ENCODE measurements around the gene MFSD2B.

MFSD2B gene

DNA sequence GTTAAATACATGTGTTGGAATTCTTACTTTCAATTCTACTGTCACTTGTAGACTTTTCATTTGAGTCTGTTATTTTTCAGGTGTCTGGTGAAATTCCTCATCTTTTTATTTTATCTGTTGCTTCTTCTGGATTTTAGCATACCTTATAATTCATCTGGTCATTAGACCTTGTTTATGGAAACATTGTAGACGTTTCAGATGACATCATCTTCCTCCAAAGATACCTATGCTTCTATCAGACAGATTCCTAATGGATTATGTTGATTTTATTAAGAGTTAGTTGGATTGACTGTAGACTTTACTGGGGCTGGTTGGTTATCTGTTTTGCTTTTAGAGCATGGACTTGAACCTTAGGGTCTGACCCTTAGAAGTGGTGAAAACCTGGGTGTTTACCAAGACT, 15.3 kb upstream of the MFSD2B start:
- no peak for DNase-seq (ENCODE audit: extremely low read depth, low read depth)

GRCh38 chr2:24007693-24008092, 2.2 kb upstream of the MFSD2B start:
- no peak for DNase-seq (ENCODE audit: extremely low read depth, low read depth)
- TF ChIP-seq, protein P1, sequence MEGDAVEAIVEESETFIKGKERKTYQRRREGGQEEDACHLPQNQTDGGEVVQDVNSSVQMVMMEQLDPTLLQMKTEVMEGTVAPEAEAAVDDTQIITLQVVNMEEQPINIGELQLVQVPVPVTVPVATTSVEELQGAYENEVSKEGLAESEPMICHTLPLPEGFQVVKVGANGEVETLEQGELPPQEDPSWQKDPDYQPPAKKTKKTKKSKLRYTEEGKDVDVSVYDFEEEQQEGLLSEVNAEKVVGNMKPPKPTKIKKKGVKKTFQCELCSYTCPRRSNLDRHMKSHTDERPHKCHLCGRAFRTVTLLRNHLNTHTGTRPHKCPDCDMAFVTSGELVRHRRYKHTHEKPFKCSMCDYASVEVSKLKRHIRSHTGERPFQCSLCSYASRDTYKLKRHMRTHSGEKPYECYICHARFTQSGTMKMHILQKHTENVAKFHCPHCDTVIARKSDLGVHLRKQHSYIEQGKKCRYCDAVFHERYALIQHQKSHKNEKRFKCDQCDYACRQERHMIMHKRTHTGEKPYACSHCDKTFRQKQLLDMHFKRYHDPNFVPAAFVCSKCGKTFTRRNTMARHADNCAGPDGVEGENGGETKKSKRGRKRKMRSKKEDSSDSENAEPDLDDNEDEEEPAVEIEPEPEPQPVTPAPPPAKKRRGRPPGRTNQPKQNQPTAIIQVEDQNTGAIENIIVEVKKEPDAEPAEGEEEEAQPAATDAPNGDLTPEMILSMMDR (IDR thresholded peaks at IDR 0.05; ENCODE audit: low read depth, low read length): no peak

More for the DNA sequence above, 15.3 kb upstream of the MFSD2B start:
- TF ChIP-seq, protein P1 (IDR thresholded peaks at IDR 0.05; ENCODE audit: low read depth, low read length): no peak

DNA sequence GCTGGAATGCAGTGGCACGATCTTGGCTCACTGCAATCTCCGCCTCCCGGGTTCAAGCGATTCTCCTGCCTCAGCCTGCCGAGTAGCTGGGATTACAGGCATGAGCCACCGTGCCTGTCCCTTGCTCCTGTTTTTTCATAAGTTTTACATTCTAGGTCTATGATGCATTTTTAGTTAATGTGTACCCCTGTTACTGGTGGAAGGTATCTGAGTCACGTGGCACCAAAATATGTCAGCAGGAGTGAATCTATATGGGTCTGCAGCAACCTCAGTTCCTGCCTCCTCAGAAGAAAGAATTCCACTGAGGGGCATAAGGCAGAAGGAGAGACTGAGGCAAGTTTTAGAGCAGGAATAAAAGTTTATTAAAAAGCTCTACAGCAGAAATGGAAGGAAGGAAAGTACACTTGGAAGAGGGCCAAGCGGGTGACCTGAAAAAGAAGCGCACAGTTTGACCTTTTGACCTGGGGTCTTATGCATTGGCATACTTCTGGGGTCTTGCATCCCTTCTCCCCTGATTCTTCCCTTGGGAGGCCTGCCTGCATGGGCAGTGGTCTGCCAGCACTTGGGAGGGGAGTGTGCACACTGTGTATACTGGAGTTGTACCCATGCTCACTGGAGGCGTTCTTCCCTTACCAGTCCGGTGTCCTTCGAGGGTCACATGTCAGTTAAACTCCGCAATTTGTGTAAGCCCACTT, 1.1 kb upstream of the MFSD2B start:
- TF ChIP-seq, protein P1 (IDR thresholded peaks at IDR 0.05; ENCODE audit: low read depth, low read length): no peak
- DNase-seq (ENCODE audit: extremely low read depth, low read depth): no peak

DNA sequence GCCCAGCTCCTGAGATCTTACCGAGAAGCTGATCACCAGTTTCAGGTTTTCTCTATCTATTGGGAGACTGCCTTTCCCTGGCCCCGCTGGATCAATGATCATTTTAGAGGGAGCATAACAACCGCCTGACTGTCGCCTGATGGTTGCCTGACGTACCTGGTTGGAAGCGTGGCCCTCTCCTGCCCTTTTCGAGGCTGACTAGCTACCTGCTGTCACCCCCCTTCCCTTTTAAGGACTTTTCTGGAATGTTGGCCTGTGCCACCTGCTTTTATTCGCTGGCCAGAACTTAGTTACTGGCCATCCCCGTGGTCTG, 562 bp upstream of the MFSD2B start:
- no peak for DNase-seq (ENCODE audit: extremely low read depth, low read depth)
- TF ChIP-seq, protein P1 (IDR thresholded peaks at IDR 0.05; ENCODE audit: low read depth, low read length): no peak

DNA sequence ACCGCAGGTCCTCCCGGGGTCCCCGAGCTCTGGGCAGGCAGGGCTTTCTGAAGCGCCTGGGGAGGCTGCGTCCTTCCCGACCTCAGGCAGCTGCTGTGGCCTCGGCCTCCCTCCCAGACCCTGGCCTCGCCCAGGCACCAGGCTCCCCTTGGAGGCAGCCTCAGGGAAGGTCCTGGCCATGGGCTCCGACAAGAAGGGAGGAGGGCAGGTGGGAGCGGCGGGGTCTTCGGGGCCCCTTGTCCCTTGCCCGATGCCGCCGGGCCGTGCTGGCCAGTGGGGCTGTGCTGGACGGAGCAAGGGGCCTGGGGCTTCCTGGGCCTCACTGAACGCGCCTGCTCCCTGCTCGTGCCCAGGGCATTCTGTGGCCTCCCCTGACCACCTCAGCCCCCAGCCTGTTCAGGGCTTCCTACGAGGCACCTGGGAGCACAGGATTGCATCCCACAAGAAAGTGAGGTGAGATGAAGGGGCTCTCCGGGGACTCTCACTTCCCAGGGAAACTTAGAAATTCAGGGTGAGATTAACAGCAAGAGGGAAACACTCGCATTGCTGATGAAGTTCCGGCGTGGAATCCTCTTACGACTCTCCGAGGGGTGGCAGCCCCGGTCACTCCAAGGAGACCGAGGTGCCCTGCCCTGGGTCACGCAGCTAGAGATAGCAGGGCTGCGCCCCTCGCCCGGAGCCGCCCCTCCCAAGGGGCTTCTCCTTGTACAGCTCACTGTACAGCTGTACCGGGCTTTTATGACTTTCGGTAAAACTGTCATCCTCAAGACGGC, 778 bp downstream of the MFSD2B start:
- TF ChIP-seq, protein P1 (IDR thresholded peaks at IDR 0.05; ENCODE audit: low read depth, low read length): no peak
- no peak for DNase-seq (ENCODE audit: extremely low read depth, low read depth)

DNA sequence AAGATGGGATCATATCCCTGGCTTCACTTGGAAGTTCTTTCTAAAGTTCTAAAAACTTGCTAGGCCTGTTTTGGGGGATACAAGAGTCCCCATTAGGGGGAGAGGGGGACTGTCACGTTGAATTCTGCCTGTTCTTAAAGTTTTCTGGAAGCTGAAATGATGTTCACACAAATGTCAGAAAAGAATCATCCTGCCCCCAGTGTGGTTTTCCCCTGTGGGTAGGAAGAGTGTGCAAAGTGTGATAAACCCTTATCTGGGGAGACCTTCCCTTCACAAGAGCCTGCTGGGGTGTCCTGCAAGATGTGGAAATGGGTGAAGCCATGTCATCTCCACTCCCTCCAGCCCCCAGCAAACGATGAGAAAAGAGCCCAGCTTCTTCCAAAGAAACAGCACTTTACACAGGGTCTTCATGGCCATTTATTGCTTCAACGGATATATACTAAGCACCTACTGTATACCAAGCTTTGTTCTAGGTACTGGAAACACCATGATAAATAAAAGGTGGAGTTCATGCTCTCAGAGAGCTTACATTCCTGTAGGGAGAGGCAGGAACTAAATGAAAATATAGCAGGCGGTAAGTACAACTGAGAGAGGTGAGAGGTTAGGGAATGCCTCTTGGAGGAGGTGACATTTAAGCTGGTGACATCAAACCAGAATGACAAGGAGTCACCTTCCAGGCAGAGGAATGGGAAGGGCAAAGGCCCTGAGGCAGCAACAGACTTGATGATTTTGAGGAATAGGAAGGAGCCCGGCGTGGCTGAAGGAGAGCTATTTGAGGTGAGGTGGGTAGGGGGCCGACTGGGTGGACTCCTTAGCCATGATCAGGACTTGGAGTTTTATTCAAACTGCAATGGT, 1.6 kb downstream of the MFSD2B start:
- DNase-seq (ENCODE audit: extremely low read depth, low read depth): no peak

More for the DNA sequence above, 1.6 kb downstream of the MFSD2B start:
- TF ChIP-seq, protein P1 (IDR thresholded peaks at IDR 0.05; ENCODE audit: low read depth, low read length): no peak
